Smooth muscle cell (in vitro differentiated cells): Measurements from ENCODE around the gene APOA1. TPM values are rescaled to one million over a fixed set of nuclear protein-coding genes. Genes with fewer than 3 reads are reported as not detected.

Experiments used
- DNase-seq: peaks from one replicate; lab custom pipeline; 2025; ENCODE audit not compliant: unreplicated experiment; lab: John Stamatoyannopoulos, UW
- H2AFZ ChIP-seq: fragments of 200-600 bp; sonication (generic); 2 replicates; pipeline ENCODE4 v1.6.0; 2016; ENCODE audit warnings: antibody characterized with exemption, low read depth, mild to moderate bottlenecking
- H3F3A ChIP-seq: fragments of 200-600 bp; sonication (generic); 2 replicates; pipeline ENCODE4 v1.6.0; 2017; ENCODE audit warnings: antibody characterized with exemption, low read depth
- H3K27ac ChIP-seq: fragments of 200-600 bp; sonication (generic); 2 replicates; pipeline ENCODE4 v1.5.1; 2016; ENCODE audit warnings: low read depth, mild to moderate bottlenecking
- H3K27me3 ChIP-seq: fragments of 200-600 bp; sonication (generic); 2 replicates; pipeline ENCODE4 v1.6.1; 2016; ENCODE audit warnings: low read depth, mild to moderate bottlenecking
- H3K36me3 ChIP-seq: fragments of 200-600 bp; sonication (generic); 2 replicates; pipeline ENCODE4 v1.5.1; 2016; ENCODE audit warnings: low read depth
- H3K4me1 ChIP-seq: fragments of 200-600 bp; sonication (generic); 2 replicates; pipeline ENCODE4 v1.5.1; 2016; ENCODE audit warnings: low read depth
- H3K4me2 ChIP-seq: fragments of 200-600 bp; sonication (generic); 2 replicates; pipeline ENCODE4 v1.6.0; 2016; ENCODE audit warnings: mild to moderate bottlenecking
- H3K4me3 ChIP-seq: fragments of 200-600 bp; sonication (generic); 2 replicates; pipeline ENCODE4 v1.5.1; 2016; ENCODE audit warnings: mild to moderate bottlenecking
- H3K79me2 ChIP-seq: fragments of 200-600 bp; sonication (generic); 2 replicates; pipeline ENCODE4 v1.6.0; 2016; ENCODE audit warnings: low read depth, mild to moderate bottlenecking
- H3K9ac ChIP-seq: fragments of 200-600 bp; sonication (generic); 2 replicates; pipeline ENCODE4 v1.6.0; 2016; ENCODE audit warnings: low read depth
- H3K9me3 ChIP-seq: fragments of 200-600 bp; sonication (generic); replicated peaks from 2 replicates; pipeline ENCODE4 v1.5.1; 2016; ENCODE audit warnings: low read depth
- H4K20me1 ChIP-seq: fragments of 200-600 bp; sonication (generic); 2 replicates; pipeline ENCODE4 v1.6.0; 2016; ENCODE audit warnings: low read depth
- WGBS: methylation state at CpG from one replicate; pipeline ENCODE4 v1.1.7; 2016; ENCODE audit warnings: low lambda C conversion rate; 5-methylcytosine and 5-hydroxymethylcytosine counted together
- polyA plus RNA-seq: library from polyadenylated mRNA; unstranded; fragments of >200 nt; fragmentation: Nextera tagmentation; extraction: Ambion mirVana; gene quantifications from 2 replicates; pipeline ENCODE4 v1.2.1, GENCODE V29; 2016
- total RNA-seq: library from RNA; depleted of rRNA; stranded (reverse); fragments of >200 nt; gene quantifications from 2 replicates; pipeline ENCODE4 v1.2.3, GENCODE V29; 2014
- TF ChIP-seq, protein P1 (sequence below): fragments of 200-600 bp; sonication (generic); IDR thresholded peaks from 2 replicates; pipeline ENCODE4 v1.5.1; 2017; ENCODE audit warnings: borderline replicate concordance, mild to moderate bottlenecking, antibody characterized with exemption; ENCODE audit not compliant: insufficient read depth, poor library complexity, severe bottlenecking

The APOA1 gene
- total and polyA plus RNA-seq, 2 experiments from 2014 or later, result 2.5 to 3.2 TPM

DNA sequence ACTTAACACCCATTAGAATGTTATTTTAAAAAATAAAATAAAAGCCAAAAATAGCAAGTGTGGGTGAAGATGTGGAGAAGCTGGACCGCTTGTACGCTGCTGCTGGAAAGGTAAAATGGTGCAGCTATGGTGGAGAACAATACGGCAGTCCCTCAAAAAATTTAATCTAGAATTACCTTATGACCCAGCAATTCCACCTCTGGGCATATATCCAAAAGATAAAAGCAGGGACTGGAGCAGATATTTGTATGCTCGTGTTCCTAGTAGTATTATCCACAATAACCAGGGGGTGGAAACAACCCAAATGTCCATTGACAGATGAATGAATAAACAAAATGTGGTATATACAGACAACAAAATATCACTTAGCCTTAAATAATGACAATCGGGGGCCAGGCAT lies 39.6 kb downstream of the APOA1 start:
- Histone ChIP-seq H3K27me3 (no peaks in the 10 kb centered on the region), H3K4me3 (no peak overlapping the region), H3K36me3 (no peaks in the 10 kb centered on the region), H3K4me2 (no peak overlapping the region), H3K9me3 (no peaks in the 10 kb centered on the region), H2AFZ (no peak overlapping the region), H3K4me1 (no peaks in the 10 kb centered on the region), H4K20me1 (no peaks in the 10 kb centered on the region), H3K79me2 (no peaks in the 10 kb centered on the region), H3K9ac (no peak overlapping the region), H3F3A (no peaks in the 10 kb centered on the region), H3K27ac (no peak overlapping the region)
- no peak for DNase-seq
- TF ChIP-seq, protein P1, sequence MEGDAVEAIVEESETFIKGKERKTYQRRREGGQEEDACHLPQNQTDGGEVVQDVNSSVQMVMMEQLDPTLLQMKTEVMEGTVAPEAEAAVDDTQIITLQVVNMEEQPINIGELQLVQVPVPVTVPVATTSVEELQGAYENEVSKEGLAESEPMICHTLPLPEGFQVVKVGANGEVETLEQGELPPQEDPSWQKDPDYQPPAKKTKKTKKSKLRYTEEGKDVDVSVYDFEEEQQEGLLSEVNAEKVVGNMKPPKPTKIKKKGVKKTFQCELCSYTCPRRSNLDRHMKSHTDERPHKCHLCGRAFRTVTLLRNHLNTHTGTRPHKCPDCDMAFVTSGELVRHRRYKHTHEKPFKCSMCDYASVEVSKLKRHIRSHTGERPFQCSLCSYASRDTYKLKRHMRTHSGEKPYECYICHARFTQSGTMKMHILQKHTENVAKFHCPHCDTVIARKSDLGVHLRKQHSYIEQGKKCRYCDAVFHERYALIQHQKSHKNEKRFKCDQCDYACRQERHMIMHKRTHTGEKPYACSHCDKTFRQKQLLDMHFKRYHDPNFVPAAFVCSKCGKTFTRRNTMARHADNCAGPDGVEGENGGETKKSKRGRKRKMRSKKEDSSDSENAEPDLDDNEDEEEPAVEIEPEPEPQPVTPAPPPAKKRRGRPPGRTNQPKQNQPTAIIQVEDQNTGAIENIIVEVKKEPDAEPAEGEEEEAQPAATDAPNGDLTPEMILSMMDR, result no peak
- WGBS, result 98% methylated on average over 5 of the region's 5 CpGs

DNA sequence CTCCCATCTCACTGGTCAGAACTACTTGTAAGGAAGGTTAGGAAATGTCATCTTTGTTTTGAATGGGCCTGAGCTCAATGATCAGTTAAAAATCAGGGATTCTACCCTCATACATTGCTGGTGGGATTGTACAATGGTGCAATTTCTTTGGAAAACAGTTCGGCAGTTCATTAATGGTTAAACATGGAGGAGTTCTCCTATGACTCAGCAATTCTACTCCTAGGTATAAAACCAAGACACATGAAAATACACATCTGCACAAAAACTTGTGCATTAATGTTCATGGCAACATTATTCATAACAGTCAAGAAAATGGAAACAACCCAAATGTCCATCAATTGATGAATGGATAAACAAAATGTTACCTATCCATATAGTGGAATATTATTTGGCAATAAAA lies 40.9 kb downstream of the APOA1 start:
- Histone ChIP-seq H3K79me2 (no peaks in the 10 kb centered on the region), H3F3A (no peaks in the 10 kb centered on the region), H3K4me1 (no peaks in the 10 kb centered on the region), H4K20me1 (no peaks in the 10 kb centered on the region), H2AFZ (no peak overlapping the region), H3K4me3 (no peak overlapping the region), H3K27ac (no peak overlapping the region), H3K9ac (no peak overlapping the region), H3K36me3 (no peaks in the 10 kb centered on the region), H3K27me3 (no peaks in the 10 kb centered on the region), H3K4me2 (no peak overlapping the region), H3K9me3 (no peaks in the 10 kb centered on the region)
- no peak for DNase-seq
- TF ChIP-seq, protein P1, result no peak
- WGBS, result 97% methylated on average over 1 of the region's 1 CpG

DNA sequence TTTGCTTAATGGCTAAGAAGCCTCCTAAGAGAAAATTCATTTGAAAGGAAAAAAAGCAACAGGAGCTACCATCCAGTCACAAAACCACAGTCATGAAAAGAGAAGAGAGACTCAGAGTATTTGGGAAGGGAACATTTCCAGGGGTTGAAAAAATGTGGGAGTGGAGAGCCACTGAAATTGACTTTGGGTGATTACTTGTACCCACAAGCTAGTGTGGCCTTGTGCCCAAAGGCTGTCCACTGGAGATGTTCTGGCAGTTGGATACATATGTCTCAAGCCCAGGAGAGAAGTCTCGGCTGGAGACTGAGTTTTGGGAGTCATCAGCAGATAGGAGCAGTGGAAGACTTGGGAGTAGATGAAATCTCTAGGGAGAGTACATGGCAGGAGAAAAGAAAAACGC lies 42.6 kb downstream of the APOA1 start:
- no peak overlapping the region for H2AFZ ChIP-seq
- DNase-seq, result no peak
- 79% methylated on average over 2 of the region's 2 CpGs for WGBS
- H3K79me2 ChIP-seq, result no peaks in the 10 kb centered on the region
- no peak overlapping the region for H3K27ac ChIP-seq
- H3K4me2 ChIP-seq, result no peak overlapping the region
- H3F3A ChIP-seq, result no peaks in the 10 kb centered on the region
- H3K4me1 ChIP-seq, result no peaks in the 10 kb centered on the region
- no peak overlapping the region for H3K9ac ChIP-seq
- no peaks in the 10 kb centered on the region for H3K36me3 ChIP-seq
- no peaks in the 10 kb centered on the region for H4K20me1 ChIP-seq
- TF ChIP-seq, protein P1, result no peak
- no peaks in the 10 kb centered on the region for H3K27me3 ChIP-seq
- H3K4me3 ChIP-seq, result no peak overlapping the region
- no peaks in the 10 kb centered on the region for H3K9me3 ChIP-seq

DNA sequence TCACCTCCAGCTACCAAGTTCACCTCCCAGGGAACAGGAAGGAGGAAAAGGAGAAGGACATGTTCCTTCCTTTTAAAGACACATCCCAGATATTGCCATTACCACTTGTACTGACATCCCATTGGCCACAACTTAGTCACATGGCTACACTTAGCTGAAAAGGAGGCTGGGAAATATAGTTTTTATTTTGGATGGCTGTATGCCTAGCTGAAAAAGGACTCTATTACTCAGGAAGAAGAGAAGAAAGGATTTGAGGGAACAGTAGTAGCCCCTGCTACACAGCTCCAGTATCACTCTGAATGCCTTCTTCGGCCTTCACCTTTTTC lies 43.7 kb downstream of the APOA1 start:
- Histone ChIP-seq H3K4me2 (no peak overlapping the region), H3K4me3 (no peak overlapping the region), H3K4me1 (no peaks in the 10 kb centered on the region), H3K27me3 (no peaks in the 10 kb centered on the region), H3K9ac (no peak overlapping the region), H3K79me2 (no peaks in the 10 kb centered on the region), H3K9me3 (no peaks in the 10 kb centered on the region), H2AFZ (no peak overlapping the region), H3F3A (no peaks in the 10 kb centered on the region), H3K27ac (no peak overlapping the region), H4K20me1 (no peaks in the 10 kb centered on the region), H3K36me3 (no peaks in the 10 kb centered on the region)
- no peak for DNase-seq
- WGBS, result 93% methylated on average over 1 of the region's 1 CpG
- TF ChIP-seq, protein P1, result no peak
